Measurements from ENCODE around the gene DHFR. TPM values are rescaled to one million over a fixed set of nuclear protein-coding genes. Genes with fewer than 3 reads are reported as not detected.

DHFR gene
- total RNA-seq, 1 experiment from 2014 or later, result 13.0 TPM

DNA sequence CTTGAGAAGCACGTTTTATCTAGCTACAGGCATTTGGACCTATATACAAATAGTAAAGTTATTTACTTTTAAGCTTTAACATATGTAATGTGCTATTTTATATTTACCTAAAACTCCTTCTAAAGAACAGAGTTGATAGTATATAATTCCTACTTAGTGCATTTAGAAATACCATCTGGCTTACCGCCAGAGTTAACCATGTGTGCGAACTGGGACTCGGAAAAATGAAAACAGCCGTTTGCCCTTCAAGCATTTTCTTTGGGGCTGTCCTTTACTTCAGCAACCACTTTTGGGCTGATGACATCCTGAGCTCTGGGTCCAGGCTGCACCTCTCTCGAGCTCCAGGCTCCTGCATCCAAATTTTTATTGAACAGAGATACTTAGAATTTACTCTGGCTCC, 21.9 kb upstream of the DHFR start:
- no peak overlapping the region for H3K27ac Mint-ChIP-seq (ENCODE audit: low read depth, unreplicated experiment)
- H3K4me1 Mint-ChIP-seq (ENCODE audit: insufficient read depth, unreplicated experiment), result no peaks in the 10 kb centered on the region
- intact Hi-C loops (cut with micrococcal nuclease), result no loop called here
- DNase-seq (ENCODE audit: unreplicated experiment), result no peak
- ChIA-PET CTCF (interaction anchor here (0.6 to 0.7 kb wide), 2 partner anchors 12 to 292 kb away, joined by 3 read pairs; no protein-coding TSS in a partner anchor), POLR2A (no interaction called here)
- H3K27me3 Mint-ChIP-seq (ENCODE audit: insufficient read depth, unreplicated experiment), result no peaks in the 10 kb centered on the region
- no TSS peak for BruUV-seq (replicated peaks)
- no peaks in the 10 kb centered on the region for H3K9me3 Mint-ChIP-seq (ENCODE audit: unreplicated experiment)
- TF ChIP-seq, protein P1, sequence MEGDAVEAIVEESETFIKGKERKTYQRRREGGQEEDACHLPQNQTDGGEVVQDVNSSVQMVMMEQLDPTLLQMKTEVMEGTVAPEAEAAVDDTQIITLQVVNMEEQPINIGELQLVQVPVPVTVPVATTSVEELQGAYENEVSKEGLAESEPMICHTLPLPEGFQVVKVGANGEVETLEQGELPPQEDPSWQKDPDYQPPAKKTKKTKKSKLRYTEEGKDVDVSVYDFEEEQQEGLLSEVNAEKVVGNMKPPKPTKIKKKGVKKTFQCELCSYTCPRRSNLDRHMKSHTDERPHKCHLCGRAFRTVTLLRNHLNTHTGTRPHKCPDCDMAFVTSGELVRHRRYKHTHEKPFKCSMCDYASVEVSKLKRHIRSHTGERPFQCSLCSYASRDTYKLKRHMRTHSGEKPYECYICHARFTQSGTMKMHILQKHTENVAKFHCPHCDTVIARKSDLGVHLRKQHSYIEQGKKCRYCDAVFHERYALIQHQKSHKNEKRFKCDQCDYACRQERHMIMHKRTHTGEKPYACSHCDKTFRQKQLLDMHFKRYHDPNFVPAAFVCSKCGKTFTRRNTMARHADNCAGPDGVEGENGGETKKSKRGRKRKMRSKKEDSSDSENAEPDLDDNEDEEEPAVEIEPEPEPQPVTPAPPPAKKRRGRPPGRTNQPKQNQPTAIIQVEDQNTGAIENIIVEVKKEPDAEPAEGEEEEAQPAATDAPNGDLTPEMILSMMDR (IDR thresholded peaks at IDR 0.05; ENCODE audit: unreplicated experiment), result no peak
- H3K4me3 Mint-ChIP-seq (ENCODE audit: unreplicated experiment), result no peak overlapping the region
- peaks cover 66% of the 10 kb centered on the region for H3K36me3 Mint-ChIP-seq (ENCODE audit: insufficient read depth, unreplicated experiment)

DNA sequence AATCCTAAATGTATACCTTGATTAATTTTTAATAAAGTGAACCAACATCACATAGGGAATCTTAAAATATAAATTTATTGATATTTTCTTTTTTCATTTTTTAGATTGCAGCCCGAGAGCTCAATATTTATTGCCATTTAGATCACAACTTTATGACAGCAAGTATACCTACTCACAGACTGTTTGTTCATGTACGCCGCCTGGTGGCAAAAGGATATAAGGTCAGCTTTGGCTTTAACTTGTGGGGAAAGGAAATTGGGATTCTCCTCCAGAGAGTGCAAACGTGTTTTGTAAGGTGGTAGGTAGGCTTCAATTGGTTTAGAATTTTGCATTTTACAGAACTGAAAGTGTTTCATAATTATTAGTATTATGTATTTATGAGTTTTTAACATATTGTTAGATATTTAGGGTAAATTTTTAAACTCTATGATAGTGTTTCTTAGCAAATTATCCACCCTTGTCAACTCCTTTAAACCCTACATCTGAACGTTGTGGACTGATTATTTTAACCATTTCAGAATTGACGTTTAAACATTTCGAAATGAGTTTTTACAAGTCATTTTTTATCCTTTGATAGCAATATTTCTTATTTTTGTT, 17.5 kb upstream of the DHFR start:
- Mint-ChIP-seq H3K4me1 (ENCODE audit: insufficient read depth, unreplicated experiment) (no peaks in the 10 kb centered on the region), H3K4me3 (ENCODE audit: unreplicated experiment) (no peak overlapping the region), H3K27ac (ENCODE audit: low read depth, unreplicated experiment) (peak overlapping the region; percentile 73), H3K27me3 (ENCODE audit: insufficient read depth, unreplicated experiment) (no peaks in the 10 kb centered on the region), H3K9me3 (ENCODE audit: unreplicated experiment) (no peaks in the 10 kb centered on the region), H3K36me3 (ENCODE audit: insufficient read depth, unreplicated experiment) (peaks cover 67% of the 10 kb centered on the region)
- peak; percentile 88 for DNase-seq (ENCODE audit: unreplicated experiment)
- no TSS peak for BruUV-seq (replicated peaks)
- TF ChIP-seq, protein P1 (IDR thresholded peaks at IDR 0.05; ENCODE audit: unreplicated experiment), result peak; percentile 54
- intact Hi-C loops (cut with micrococcal nuclease), result loop anchor here (1.0 to 2.0 kb wide), 3 partner anchors 184 to 326 kb away; partner anchors contain the start of gene FAM151B
- CTCF ChIA-PET, result interaction anchor here (0.5 to 3.0 kb wide), 20 partner anchors 11 to 522 kb away, joined by 3 to 35 read pairs (median 3); no protein-coding TSS in a partner anchor
- POLR2A ChIA-PET, result interaction anchor here (1.0 to 1.9 kb wide), 5 partner anchors 184 to 264 kb away, joined by 3 to 5 read pairs (median 5); partner anchors contain the start of genes FAM151B and ZFYVE16

DNA sequence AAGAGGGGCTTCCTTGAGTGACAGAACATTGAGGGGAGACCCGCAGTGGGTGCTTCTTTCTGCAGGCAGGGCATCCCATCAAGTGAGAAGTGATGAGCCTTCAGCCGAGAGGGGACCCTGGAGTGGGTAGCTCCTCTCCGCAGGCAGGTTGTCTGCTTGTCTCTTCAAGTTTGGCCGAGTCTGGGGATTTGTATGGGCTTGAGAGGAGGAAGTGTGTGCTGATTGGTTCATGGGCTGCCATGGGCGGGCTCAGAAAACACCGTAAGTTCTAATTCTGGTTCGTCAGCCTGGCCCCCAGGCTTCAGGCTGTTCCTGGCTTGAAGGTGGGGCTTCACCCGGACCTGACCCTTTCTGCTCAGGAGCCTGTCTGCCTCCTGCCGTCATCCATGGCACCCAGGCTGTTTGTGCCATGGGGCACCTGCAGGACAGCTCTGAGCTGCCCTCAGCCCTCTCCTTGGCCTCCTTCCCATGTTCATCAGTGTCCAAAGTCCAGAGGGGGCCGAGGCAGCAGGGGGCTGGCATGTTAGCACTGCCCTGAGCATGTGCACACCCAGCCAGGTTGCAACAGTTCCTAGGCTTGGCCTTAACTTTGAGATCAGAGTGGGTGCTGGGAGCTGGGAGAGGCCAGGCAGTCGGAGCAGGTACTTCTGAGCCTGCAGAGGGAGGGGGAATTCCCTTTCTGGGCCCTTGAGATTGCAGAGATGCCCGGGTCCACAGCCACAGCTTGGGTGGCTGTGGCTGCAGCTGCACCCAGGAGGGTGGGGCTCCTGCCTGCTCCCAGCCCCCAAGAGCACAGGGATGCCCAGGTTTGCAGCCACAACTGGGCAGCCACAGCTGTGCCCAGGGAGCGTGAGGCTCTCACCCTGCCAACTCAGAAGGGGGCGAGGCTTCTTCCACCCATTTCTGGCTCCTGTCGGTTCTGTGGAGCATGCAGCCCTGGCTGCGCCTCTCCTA, 13.5 kb upstream of the DHFR start:
- Mint-ChIP-seq H3K4me1 (ENCODE audit: insufficient read depth, unreplicated experiment) (no peaks in the 10 kb centered on the region), H3K9me3 (ENCODE audit: unreplicated experiment) (no peaks in the 10 kb centered on the region), H3K27ac (ENCODE audit: low read depth, unreplicated experiment) (no peak overlapping the region), H3K36me3 (ENCODE audit: insufficient read depth, unreplicated experiment) (peaks cover 56% of the 10 kb centered on the region), H3K27me3 (ENCODE audit: insufficient read depth, unreplicated experiment) (no peaks in the 10 kb centered on the region), H3K4me3 (ENCODE audit: unreplicated experiment) (no peak overlapping the region)
- BruUV-seq (replicated peaks), result no TSS peak
- ChIA-PET CTCF (interaction anchor here (0.6 to 3.4 kb wide), 7 partner anchors 12 to 576 kb away, joined by 3 to 11 read pairs (median 3); no protein-coding TSS in a partner anchor), POLR2A (interaction anchor here (0.8 to 1.2 kb wide), 2 partner anchors 13 to 179 kb away, joined by 3 to 6 read pairs; partner anchors contain the start of gene DHFR)
- no peak for DNase-seq (ENCODE audit: unreplicated experiment)
- intact Hi-C loops (cut with micrococcal nuclease), result no loop called here
- TF ChIP-seq, protein P1 (IDR thresholded peaks at IDR 0.05; ENCODE audit: unreplicated experiment), result no peak

- Mint-ChIP-seq H3K4me3 (ENCODE audit: unreplicated experiment) (no peak overlapping the region), H3K4me1 (ENCODE audit: insufficient read depth, unreplicated experiment) (no peaks in the 10 kb centered on the region), H3K36me3 (ENCODE audit: insufficient read depth, unreplicated experiment) (peaks cover 56% of the 10 kb centered on the region), H3K27ac (ENCODE audit: low read depth, unreplicated experiment) (no peak overlapping the region), H3K9me3 (ENCODE audit: unreplicated experiment) (no peaks in the 10 kb centered on the region), H3K27me3 (ENCODE audit: insufficient read depth, unreplicated experiment) (no peaks in the 10 kb centered on the region)
- CTCF ChIA-PET, result interaction anchor here (0.6 kb wide), 1 partner anchor 203 kb away, joined by 3 read pairs; no protein-coding TSS in a partner anchor
- no peak for DNase-seq (ENCODE audit: unreplicated experiment)
- BruUV-seq (replicated peaks), result no TSS peak
- TF ChIP-seq, protein P1 (IDR thresholded peaks at IDR 0.05; ENCODE audit: unreplicated experiment), result no peak
- POLR2A ChIA-PET, result interaction anchor here (1.0 to 1.2 kb wide), 3 partner anchors 12 to 259 kb away, joined by 3 to 6 read pairs (median 3); partner anchors contain the start of genes DHFR and ZFYVE16
- intact Hi-C loops (cut with micrococcal nuclease), result no loop called here
Measured at GRCh38 chr5:80667384-80667783, 12.6 kb upstream of the DHFR start.
